ENCODE data around the gene TAF12.
"Not testable (repeated sequence)": the region's sequence is repeated elsewhere in the genome, so short reads cannot be mapped to it uniquely, and the experiment has no call there.

TAF12 gene

DNA sequence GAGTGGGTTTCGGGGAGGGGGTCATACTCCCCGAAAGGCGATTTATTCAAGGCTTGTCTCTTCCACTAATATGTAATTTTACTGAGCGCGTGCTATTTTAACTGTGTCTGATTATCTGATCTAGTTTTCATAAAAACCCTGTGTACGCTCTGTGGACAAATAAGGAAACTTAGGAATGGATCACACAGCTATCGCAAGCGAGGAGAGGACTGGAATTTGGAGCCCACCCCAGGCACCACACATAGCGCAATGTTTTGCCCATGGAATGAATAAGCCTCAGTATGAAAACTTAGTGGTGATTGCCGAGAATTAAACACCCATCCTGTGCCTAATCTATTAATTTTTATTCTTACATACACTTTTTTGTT is 60.6 kb downstream of the TAF12 start:
- DNase-seq (ENCODE audit: low read depth), result no peak

DNA sequence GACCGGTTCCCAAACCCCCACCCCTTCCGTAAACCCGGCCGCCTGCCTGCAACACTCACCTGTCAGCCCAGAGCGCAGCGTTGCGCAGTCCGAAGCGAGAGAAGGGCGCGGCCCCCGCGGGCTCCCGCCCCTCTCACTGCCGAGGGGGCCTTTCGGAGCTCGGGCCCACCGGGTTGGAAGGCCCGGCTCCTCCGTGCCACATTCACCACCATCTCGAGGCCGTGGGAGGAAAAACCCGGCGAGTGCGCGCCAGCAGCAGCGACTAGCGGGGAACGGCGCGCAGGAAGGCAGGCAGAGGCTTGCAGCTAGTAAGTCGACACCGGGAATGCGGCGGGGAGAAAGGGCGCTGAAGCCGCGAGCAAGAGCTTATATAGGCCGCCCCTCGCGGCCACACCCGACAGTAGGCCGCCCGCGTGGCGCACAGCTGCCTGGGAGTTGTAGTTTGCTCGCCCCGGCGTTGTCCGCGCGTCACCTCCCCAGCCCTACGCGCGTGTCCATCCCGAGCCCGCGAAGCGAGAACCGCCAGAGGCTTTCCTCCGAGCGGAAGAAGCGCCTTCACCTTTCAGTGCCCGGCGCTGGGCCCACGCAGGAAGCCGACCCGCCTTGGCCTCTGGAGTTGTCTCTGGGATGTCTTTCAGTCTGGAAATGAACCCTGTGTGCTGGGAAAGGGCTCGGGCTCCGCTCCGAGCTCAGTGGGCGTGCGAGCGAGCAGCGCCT is 61.2 kb downstream of the TAF12 start:
- peak; percentile 89 for DNase-seq (ENCODE audit: low read depth)

GRCh38 chr1:28580722-28581530 is 61.9 kb downstream of the TAF12 start:
- DNase-seq (ENCODE audit: low read depth), result peak; percentile 53

GRCh38 chr1:28579401-28579800 is 63.5 kb downstream of the TAF12 start:
- no peak for DNase-seq (ENCODE audit: low read depth)

- DNase-seq (ENCODE audit: low read depth), result no peak
Observed at GRCh38 chr1:28578696-28579218, 64.1 kb downstream of the TAF12 start.

- DNase-seq (ENCODE audit: low read depth), result no peak
Observed at GRCh38 chr1:28577738-28578536, 64.9 kb downstream of the TAF12 start.

- no peak for DNase-seq (ENCODE audit: low read depth)
Observed at GRCh38 chr1:28577052-28577678, 65.7 kb downstream of the TAF12 start.

- DNase-seq (ENCODE audit: low read depth), result no peak
Observed at GRCh38 chr1:28573564-28573963, 69.3 kb downstream of the TAF12 start.

- not testable (repeated sequence) for DNase-seq (ENCODE audit: low read depth)
Observed at GRCh38 chr1:28572891-28573290, 70.0 kb downstream of the TAF12 start.

DNA sequence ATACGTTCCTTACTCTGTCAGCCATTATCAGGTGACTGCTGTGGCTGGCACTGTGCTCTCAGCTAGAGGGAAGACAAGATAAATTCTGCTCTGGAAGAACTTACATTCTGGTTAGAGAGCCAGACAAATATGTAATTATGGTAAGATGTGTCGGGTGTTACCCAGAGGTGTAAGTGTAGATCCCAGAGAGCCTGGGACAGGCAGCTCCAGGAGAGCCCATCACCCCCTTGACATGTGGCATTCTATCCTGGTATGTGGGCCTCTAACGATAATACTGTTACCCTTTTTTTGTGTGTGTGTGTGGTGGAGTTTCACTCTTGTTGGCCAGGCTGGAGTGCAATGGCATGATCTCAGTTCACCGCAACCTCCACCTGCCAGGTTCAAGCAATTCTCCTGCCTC is 71.0 kb downstream of the TAF12 start:
- no peak for DNase-seq (ENCODE audit: low read depth)

DNA sequence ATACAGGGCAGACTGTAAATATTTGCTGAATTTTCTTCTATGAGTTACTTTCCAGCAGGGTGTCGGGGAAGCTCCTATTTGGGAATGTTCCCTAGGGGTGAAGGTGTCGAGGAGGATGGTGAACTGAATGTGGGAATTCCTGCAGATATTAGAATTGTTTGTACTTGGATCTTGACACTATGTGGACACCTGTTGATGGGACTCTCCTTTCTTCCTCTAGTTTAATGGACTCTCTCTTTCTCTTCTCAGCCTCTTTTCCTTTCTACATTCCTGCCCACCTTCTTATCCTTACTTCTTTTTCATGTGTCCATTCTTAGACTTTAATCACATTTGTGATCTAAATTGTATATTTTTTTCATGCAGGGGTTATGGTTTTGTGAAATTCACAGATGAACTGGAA is 75.9 kb downstream of the TAF12 start:
- DNase-seq (ENCODE audit: low read depth), result no peak

DNA sequence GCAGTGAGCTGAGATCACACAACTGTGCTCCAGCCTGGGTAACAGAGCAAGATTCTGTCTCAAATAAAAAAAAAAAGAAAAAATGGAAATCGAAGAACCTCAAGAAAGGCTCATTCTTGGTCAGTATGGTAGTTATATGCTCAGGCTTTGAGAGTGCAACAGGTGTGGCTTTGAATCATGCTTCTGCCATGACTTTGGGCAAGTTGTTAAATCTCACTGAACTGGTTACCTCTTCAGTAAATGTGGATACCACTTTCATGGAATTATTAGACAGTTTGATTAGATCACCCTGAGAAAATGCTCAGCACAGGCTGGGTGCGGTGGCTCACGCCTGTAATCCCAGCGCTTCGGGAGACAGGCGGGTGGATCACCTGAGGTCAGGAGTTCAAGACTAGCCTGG is 77.1 kb downstream of the TAF12 start:
- no peak for DNase-seq (ENCODE audit: low read depth)

DNA sequence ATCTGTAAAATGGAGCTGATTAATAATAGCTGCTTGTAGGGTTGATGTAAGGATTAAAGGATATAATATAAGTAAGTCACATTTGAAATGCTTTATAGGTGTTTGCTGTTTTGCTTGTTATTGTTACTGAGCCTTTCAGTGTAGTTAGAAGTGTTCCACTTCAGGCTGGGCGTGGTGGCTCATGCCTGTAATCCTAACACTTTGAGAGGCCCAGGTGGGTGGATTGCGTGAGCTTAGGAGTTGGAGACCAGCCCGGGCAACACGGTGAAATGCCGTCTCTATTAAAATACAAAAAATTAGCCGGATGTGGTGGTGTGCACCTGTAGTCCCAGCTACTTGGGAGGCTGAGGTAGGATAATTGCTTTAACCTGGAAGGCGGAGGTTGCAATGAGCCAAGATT is 77.8 kb downstream of the TAF12 start:
- no peak for DNase-seq (ENCODE audit: low read depth)

DNA sequence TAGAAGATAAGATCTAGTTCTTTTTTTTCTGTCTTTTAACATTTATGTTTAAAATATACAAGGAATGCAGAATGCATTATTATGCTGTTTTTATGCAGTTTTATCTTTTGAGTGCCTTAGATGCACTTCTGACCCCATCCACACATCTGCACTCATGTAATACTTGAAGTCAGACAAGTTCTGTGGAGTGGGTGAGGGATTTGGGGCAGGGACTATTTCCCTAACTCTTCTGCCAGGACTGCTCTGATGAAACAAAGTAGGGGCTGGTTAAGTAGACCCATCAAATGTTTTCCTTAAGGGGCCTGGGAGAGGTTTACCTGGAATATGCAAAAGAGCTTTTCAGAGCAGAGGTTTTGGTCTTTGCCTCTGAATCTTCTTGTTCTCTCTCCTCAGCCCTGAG is 78.6 kb downstream of the TAF12 start:
- no peak for DNase-seq (ENCODE audit: low read depth)

DNA sequence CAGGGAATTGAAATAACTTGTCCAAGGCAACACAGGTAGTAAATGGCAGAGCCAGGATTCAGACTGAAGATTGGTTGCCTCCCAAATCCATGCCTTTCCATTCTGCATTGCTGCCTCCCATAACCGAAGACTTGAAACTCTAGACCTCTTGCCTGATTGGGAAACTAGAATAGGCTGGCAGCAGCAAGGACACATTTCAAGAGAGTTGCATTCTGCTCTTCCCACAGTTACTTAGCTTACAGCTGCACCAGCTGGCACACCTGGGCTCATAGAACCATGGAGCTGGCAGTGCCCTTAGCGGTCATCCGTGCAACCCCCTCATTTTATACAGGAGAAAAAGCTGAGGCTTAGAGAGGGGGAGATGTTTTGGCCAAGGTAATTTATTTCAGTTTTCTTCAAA is 82.0 kb downstream of the TAF12 start:
- no peak for DNase-seq (ENCODE audit: low read depth)
